Mesodermal cell (in vitro differentiated cells): ENCODE data around the gene CALML3.

Source experiments
- H3K27ac ChIP-seq: 2 replicates; pipeline ENCODE4 v1.7.0; 2013; ENCODE audit warnings: mild to moderate bottlenecking, low read depth, low read length, moderate library complexity; ENCODE audit not compliant: severe bottlenecking
- H3K36me3 ChIP-seq: 2 replicates; pipeline ENCODE4 v1.7.1; 2013; ENCODE audit warnings: mild to moderate bottlenecking, low read length, moderate library complexity; ENCODE audit not compliant: control insufficient read depth, insufficient read depth
- H3K4me1 ChIP-seq: one replicate; pipeline ENCODE4 v1.7.1; 2013; ENCODE audit warnings: mild to moderate bottlenecking, low read length; ENCODE audit not compliant: insufficient read depth, control insufficient read depth, poor library complexity, severe bottlenecking
- H3K4me3 ChIP-seq: 2 replicates; pipeline ENCODE4 v1.7.0; 2013; ENCODE audit warnings: low read length, control low read depth, mild to moderate bottlenecking; ENCODE audit not compliant: insufficient read depth, poor library complexity, severe bottlenecking; ENCODE audit errors: extremely low read depth
- H3K9me3 ChIP-seq: 2 replicates; pipeline ENCODE4 v1.7.1; 2013; ENCODE audit warnings: mild to moderate bottlenecking, low read length, moderate library complexity; ENCODE audit not compliant: control insufficient read depth
- WGBS, 2 experiments: methylation state at CpG; one replicate each; pipeline ENCODE4 v1.1.5; 2013; ENCODE audit warnings: missing lambda C conversion rate in 2 of 2; ENCODE audit not compliant: insufficient coverage in 2 of 2; 5-methylcytosine and 5-hydroxymethylcytosine counted together

CALML3 gene

GRCh38 chr10:5518143-5518542, 6.6 kb upstream of the CALML3 start:
- WGBS, 2 experiments: no CpG with 5 or more reads among the region's 5 CpGs
- Histone ChIP-seq H3K9me3 (peaks cover 8% of the 10 kb centered on the region), H3K36me3 (no peaks in the 10 kb centered on the region), H3K4me3 (no peak overlapping the region), H3K4me1 (no peaks in the 10 kb centered on the region), H3K27ac (no peak overlapping the region)

- Histone ChIP-seq H3K4me3 (no peak overlapping the region), H3K4me1 (no peaks in the 10 kb centered on the region), H3K36me3 (no peaks in the 10 kb centered on the region), H3K9me3 (peaks cover 8% of the 10 kb centered on the region), H3K27ac (no peak overlapping the region)
- WGBS, 2 experiments: 87% methylated on average over 2 to 3 of the region's 3 CpGs
These were observed 5.7 kb upstream of the CALML3 start for GRCh38 chr10:5519054-5519453.

GRCh38 chr10:5522913-5523560, 1.7 kb upstream of the CALML3 start:
- Histone ChIP-seq H3K9me3 (peaks cover 8% of the 10 kb centered on the region), H3K36me3 (no peaks in the 10 kb centered on the region)
- 83 to 89% methylated on average over 6 of the region's 7 CpGs for WGBS, 2 experiments

GRCh38 chr10:5523796-5524574, 776 bp upstream of the CALML3 start:
- H3K36me3 ChIP-seq: no peaks in the 10 kb centered on the region
- H3K27ac ChIP-seq: no peak overlapping the region
- no peak overlapping the region for H3K4me3 ChIP-seq
- no peaks in the 10 kb centered on the region for H3K4me1 ChIP-seq
- WGBS, 2 experiments: 81 to 98% methylated on average over 5 to 9 of the region's 11 CpGs
- H3K9me3 ChIP-seq: peaks cover 3% of the 10 kb centered on the region

More at GRCh38 chr10:5522913-5523560, 1.7 kb upstream of the CALML3 start:
- no peaks in the 10 kb centered on the region for H3K4me1 ChIP-seq
- H3K4me3 ChIP-seq: no peak overlapping the region
- H3K27ac ChIP-seq: no peak overlapping the region

GRCh38 chr10:5525561-5526341, 990 bp downstream of the CALML3 start:
- no peaks in the 10 kb centered on the region for H3K36me3 ChIP-seq
- no peak overlapping the region for H3K4me3 ChIP-seq
- H3K27ac ChIP-seq: no peak overlapping the region
- no peaks in the 10 kb centered on the region for H3K4me1 ChIP-seq
- H3K9me3 ChIP-seq: no peaks in the 10 kb centered on the region
- WGBS, 2 experiments: 88 to 91% methylated on average over 30 to 33 of the region's 34 CpGs

GRCh38 chr10:5526691-5527331, 2.0 kb downstream of the CALML3 start:
- 76 to 88% methylated on average over 7 to 8 of the region's 8 CpGs for WGBS, 2 experiments

DNA sequence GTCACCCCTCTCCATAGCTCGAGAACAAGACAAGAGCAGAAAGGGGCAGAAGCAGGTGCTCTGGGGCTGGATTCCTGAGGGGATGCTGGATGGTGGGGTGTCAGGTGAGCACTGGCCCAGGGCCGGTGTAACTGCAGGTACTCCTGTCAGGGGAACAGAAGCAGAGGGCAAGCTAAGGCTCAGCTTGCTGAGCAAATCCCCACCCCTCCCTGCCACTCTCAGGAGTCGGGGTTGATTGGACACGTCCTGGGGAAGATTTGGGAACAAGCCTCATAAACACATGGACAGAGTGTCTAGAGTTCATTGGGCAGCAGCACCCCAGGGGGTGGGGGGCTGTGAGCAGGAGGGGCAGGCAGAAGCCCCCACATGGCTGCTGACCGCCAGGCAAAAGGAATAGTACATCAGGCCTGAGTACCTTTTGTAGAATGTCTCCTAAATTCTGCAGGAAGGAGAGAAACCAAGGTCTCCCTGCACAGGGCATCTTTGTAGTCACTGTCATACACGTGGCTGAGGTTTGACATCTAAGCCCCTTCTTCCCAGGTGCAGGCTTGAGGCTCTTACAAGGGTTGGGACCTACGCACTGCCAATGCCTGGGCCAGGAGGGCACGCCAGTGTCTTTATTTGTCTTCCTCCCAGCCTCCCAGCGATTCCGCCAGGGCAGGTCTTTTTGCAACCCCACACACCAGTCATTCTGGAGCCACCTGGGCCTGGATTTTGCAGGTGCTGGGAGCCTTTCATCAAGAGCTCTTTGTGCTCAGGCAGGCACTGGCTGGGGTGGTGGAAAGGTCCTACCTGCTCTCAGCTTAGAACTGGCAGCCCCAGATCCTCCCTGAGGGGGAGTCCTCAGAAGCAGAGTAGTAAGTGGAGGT, 2.8 kb downstream of the CALML3 start:
- no peak overlapping the region for H3K27ac ChIP-seq
- H3K4me1 ChIP-seq: no peaks in the 10 kb centered on the region
- WGBS, 2 experiments: 84 to 85% methylated on average over 5 to 7 of the region's 10 CpGs
- no peaks in the 10 kb centered on the region for H3K36me3 ChIP-seq
- no peak overlapping the region for H3K4me3 ChIP-seq
- H3K9me3 ChIP-seq: peaks cover 6% of the 10 kb centered on the region

More at GRCh38 chr10:5526691-5527331, 2.0 kb downstream of the CALML3 start:
- Histone ChIP-seq H3K27ac (no peak overlapping the region), H3K36me3 (no peaks in the 10 kb centered on the region), H3K4me1 (no peaks in the 10 kb centered on the region), H3K9me3 (peaks cover 2% of the 10 kb centered on the region), H3K4me3 (no peak overlapping the region)

DNA sequence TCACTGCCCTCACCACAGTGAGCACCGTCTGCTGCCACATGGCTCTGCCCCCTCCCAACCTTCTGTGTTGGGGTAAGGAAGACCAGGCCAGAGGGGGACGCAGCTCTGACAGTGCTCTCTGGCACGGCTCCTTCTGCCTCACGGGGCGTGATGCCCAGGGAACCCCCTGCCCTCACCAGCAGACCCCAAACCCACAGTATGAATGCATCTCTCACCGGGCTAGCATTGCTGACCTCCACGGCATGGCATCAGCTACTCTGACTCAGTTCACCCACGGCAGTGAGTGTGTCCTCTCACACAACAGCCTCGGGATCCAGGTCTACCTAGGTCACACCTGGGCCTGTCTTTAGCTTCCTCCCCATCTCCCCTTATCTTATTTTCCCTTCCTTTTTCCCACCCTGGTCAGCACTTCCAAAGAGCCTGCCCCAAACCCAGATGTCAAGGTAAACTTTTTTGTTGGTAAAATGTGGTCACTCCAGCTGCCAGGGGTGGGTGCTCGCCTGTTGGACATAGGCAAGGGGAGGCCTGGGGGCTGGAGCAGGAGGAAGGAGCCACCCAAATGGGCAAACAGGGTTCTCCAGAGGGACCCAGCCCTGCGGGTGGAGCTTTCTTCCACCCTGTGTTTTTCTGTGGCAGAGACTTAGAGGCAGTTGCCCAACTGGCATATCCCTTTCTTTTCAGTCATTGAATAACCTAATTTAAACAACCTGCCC, 4.4 kb downstream of the CALML3 start:
- Histone ChIP-seq H3K4me1 (no peaks in the 10 kb centered on the region), H3K36me3 (no peaks in the 10 kb centered on the region), H3K9me3 (peaks cover 6% of the 10 kb centered on the region), H3K4me3 (no peak overlapping the region), H3K27ac (no peak overlapping the region)
- 85 to 90% methylated on average over 7 to 11 of the region's 11 CpGs for WGBS, 2 experiments

DNA sequence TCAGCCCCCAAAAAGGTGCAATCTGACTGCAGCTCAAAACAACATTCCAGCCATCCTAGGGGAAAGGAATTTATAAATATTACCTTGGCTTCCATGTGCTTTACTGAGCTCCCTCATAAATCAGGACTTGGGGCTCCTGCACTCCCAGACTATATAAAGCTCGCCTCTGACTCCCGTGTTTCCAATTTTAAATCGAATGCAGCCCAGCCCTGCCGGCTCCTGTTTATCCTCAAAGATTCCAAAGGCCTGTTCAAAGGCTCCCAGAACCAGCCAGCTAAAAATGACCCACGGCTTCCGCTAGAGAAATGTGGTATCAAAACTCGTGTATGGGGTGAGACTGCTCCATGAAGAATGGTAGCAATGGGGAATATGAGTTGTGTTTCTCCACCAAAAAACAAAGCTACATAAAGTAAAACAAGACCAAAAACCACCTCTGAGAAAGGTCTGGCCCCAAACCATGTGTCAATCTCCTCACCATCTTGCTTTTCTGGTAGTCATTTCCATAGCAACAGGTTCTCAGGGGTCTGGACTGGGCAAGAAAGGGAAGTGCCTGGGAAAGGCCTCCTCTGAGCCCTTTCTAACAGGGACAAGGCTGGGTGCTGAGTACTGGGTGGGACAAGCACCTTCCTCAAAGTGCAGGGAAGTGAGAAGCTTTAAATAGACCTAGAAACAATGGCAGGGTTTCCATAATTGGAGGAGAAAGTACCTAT, 5.1 kb downstream of the CALML3 start:
- H3K4me3 ChIP-seq: no peak overlapping the region
- no peaks in the 10 kb centered on the region for H3K4me1 ChIP-seq
- no peak overlapping the region for H3K27ac ChIP-seq
- peaks cover 6% of the 10 kb centered on the region for H3K9me3 ChIP-seq
- 89 to 93% methylated on average over 3 to 4 of the region's 7 CpGs for whole genome bisulfite sequencing, 2 experiments
- H3K36me3 ChIP-seq: no peaks in the 10 kb centered on the region
